GM18526 (cell line): Measurements from ENCODE around the gene CILP2.

Experiments
- POLR2A ChIP-seq: IDR thresholded peaks from 3 replicates; pipeline ENCODE4 v1.6.1; 2011; ENCODE audit not compliant: insufficient read length; ENCODE audit errors: extremely low read depth

CILP2 gene

DNA sequence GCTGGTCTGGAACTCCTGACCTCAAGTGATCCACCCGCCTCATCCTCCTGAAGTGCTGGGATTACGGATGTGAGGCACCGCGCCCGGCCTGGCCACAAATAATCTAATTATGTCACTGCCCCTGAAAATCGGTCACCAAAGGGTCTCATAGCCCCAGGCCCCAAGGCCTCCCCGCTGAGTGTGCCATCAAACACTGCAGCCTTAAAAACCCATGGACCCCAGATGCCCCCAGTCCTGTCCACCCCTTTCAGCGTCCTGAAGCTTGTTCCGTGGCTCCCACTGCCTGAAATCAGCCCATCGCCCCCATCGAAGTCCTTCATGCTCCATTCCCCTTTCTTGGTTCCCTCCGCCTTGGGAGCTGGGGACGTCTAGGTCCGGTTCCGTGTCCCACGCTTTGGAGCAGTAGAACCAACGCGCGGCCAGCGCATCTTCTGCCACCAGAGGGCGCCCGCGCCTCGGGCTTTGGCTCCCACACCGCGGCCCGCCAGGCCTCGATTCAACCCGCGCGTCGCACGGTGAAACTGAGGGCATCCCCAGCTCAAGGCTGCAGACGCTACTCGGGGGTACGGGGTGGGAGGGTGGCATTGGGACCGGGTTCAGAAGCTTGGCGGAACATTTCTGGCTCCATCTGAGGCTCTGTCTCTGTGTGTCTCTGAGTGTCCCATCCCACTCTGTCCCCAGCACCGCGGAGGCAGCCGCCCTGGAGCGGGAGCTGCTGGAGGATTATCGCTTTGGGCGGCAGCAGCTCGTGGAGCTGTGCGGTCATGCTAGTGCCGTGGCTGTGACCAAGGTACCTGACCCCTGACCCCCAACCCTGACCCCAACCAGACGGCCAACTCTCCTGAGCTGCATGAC lies 5.9 kb upstream of the CILP2 start:
- TF ChIP-seq POLR2A, result no peak

DNA sequence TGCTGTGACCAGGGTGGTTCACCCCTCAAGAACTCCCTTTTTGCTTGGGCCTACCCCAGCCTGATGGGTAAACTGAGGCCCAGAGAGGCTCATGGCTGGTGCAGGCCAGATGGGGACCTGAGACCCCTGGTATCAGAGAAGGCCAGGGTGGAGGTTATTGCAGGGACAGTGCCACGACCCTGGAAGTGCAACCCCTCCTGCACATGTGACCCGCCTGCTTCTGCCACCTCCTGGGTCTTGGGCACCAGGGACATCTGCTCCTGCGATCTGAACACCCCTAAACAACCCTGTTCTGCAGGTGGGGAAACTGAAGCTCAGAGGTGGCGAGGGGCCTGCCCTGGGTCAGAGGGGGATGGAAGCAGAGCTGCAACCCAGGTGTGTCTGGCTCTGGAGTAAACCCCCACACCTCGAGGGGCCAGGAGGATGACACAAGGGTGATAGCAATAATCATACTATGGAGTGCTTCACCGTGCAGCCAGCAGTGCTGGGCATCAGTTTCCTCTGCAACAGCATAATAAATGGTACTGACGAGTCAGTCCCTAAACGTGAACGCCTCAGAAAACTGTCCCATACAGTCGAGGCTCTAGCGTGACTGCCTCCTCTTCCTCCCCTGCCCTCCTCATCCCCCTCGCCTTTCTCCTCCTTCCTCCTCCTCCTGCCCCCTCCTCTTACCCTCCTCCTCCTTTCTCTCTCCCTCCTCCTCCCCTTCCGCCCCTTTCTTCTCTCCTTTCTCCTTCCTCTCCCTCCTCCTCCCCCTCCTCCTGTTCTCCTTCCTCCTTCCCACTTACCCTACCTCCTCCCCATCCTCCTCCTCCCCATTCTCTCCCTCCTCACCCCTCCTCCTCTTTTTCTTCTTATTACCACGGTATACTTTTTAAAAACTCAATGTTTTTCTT lies 5.0 kb upstream of the CILP2 start:
- TF ChIP-seq POLR2A, result no peak

DNA sequence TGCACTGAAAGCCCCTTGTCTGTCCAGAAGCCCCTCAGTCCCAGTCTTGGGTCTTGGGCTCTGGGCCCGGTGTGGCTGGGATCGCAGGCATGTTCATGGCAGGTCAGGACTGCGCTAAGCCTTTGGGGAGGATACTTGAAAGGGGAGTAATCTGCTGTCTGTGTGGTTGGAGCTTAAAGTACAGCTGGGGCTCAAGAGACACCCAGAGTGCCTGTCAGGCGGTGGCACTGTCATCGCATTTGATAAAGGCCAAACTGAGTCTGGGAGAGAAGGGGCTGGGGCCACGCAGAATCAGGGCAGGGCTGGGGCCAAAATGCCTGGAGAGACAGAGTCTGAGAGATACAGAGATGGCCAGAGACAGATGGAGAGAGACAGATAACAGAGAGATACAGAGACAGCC lies 4.2 kb upstream of the CILP2 start:
- no peak for TF ChIP-seq POLR2A

DNA sequence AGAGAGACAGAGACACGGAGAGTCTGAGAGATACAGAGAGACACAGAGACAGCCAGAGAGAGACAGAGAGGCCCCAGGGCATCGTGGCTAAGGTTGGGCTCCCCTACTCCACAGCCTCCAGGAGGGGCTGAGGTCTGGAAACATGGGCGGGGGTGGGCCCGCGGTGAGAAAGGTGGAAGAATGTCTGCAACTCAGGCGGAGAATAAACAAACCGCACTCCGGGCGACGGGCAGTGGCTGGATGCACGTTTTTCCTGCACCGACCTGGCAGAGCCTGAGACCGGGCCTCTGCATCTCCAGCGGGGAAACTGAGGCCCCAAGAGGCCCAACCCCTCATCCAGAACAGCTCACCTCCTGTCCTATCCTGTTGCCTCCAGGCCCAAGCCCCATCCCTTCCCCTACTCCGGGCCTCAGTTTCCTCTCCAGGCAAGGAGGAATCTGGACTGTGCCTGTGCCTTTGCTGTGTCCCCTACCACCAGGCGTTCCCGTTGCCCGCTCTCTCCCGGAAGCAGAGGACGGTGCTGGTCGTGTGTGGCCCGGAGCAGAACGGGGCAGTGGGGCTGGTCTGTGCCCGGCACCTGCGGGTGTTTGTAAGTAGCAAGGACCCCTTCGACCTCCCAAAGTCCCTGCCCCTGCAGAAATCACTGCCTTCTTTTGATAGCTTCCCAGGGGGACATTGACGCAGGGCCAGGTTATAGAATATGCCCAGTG lies 3.4 kb upstream of the CILP2 start:
- TF ChIP-seq POLR2A, result no peak

DNA sequence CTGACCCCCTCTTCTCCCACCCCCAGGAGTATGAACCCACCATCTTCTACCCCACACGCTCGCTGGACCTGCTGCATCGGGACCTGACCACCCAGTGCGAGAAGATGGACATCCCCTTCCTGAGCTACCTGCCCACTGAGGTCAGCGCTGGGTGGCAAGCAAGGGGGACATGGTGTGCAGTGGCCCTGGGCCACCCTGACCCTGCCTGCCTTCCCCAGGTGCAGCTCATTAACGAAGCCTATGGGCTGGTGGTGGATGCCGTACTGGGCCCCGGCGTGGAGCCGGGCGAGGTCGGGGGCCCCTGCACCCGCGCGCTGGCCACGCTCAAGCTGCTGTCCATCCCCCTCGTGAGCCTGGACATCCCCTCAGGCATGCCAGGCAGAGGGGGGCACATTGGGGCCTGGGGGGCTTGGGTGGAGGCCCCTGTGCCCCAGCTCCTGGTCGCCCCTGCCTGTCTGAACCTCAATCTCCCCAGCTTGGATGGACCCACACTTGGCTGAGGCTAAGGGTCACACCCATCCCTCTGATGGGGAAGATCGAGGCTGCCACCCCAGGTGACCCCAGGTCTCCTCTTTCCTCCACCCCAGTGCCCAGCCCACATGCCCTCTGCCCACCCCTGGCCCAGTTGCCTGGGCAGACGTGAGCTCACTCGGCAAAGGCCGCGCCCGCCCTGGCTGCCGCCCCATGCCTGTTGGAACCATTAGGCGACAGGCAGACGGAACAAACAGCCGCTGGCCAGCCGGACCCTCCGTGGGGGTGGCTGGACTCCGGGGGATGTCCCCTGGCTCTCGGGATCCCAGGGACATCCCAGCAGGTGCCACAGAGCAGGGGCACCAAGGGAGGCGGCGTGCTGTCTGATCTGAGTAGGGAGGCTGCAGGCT lies 2.5 kb upstream of the CILP2 start:
- TF ChIP-seq POLR2A, result no peak

DNA sequence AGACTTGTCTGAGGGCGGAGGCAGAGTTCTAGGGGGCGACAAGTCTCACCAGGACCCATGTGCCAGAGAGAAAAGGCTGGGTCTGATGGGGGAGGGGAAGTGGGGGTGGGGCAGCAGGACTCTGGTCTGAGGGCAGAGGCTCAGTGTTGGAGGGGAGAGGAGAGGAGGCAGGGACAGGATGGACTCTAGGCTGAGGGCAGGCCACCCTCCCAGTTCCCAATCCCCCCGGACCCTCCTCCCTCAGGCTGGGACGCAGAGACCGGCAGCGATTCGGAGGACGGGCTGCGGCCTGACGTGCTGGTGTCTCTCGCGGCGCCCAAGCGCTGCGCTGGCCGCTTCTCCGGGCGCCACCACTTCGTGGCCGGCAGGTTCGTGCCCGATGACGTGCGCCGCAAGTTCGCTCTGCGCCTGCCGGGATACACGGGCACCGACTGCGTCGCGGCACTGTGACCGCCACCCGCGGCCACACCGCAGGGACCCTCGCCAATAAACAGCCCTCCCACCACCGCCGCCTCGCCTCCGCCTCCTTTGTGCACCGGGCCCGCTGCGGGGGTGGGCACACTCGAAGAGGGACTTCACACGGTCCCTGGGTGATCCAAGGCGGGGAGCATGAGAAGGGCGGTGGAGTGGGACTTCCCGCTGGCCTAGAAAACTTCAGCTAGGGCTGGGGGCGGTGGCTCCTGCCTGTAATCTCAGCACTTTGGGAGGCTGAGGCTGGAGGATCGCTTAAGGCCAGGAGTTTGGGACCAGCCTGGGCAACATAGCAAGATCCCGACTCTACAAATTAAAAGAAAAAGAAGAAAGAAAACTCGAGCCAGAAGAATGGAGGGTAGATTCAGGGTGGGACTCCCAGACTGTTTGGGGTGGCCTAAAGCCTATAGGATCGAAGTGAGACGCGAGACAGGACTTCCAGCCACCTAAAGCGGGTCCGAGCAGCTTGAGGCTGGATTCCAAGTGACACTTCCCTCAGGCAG lies 703 bp upstream of the CILP2 start:
- TF ChIP-seq POLR2A, result no peak

DNA sequence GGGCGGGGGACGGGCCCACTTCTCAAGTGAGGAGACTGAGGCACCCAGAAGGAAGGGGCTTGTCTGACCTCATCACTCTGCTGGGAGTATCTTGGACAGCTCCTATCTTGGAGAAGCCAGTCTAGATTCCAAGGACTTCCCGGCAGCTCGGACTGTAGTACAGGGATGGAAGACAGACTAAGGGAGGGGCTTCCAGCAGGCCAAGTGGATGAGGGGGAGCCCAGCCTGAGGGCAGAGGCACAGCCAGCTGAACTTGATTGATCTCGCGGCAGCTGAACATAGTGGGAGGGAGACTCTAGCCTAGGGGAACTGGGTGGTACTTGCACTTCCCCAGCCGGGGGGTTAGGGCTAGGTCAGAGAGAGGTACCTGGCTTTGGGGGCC lies 711 bp downstream of the CILP2 start:
- no peak for TF ChIP-seq POLR2A

DNA sequence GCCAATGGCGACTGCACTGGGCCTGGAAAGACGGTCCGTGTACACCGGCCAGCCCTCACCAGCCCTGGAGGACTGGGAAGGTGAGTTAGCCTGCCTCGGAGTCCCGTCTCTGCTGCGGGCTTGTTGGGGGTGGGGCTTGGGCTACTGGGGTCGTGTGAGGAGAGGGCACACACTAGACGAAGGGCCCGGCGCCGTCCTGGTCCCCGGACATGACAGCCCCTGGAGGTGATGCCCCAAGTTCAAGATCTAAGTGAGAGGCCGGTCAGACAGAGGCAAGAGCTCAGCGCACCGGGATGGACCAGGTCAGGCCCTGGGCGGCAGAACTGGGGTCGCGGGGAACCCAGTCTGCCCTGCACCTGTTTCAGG lies 1.6 kb downstream of the CILP2 start:
- no peak for TF ChIP-seq POLR2A

DNA sequence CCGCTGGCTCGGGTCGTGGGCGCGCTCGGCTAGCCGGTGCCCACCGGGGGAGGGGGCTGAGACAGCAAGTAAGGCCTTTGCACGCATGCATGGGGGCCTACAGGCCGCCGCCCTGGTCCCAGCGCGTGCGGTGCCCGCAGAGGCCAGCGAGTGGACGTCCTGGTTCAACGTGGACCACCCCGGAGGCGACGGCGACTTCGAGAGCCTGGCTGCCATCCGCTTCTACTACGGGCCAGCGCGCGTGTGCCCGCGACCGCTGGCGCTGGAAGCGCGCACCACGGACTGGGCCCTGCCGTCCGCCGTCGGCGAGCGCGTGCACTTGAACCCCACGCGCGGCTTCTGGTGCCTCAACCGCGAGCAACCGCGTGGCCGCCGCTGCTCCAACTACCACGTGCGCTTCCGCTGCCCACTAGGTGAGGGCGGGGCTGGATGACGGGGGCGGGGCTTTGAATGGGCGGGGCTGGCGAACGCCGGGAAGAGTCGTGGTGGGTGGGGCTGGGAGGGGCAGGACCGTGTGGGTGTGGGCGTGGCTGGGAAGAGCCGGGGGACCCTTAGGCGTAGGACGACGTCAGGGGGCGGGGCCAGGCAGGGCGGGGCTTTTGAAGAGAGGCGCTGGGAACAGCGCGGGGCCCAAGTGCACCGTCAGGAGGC lies 2.1 kb downstream of the CILP2 start:
- no peak for TF ChIP-seq POLR2A

DNA sequence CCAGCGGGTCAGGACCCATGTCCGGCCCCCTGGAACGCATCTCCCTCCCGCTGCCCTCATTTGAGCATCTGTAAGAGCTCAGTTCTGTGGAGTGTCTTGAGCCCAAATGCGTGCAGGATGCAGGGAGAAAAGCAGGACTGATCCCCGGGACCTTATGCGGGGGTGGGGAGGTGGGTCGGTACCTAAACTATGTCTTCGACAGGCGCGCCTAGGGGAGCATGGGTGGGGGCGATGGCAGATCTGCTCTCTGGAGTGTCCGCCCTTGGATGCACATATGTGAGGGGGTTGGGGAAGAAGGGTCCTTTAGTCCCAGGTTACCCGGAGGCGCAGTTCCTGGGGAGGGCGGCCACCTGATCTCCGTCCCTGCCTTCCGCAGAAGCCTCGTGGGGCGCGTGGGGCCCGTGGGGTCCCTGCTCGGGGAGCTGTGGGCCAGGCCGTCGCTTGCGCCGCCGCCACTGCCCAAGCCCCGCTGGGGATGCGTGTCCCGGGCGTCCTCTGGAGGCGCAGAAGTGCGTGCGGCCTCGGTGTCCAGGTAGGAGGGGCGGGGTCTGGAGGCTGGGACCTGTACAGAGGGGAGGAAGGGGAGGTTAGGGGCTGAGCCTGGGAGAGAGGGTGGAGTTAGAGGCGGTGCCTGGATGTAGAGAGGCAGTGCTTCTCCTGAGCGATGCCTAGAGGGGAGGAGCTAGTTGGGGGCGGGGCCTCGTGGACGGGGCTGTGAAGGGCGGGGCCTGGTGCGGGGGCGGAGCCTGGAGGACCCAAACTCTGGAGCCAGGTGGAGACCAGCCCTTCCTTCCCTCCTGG lies 2.9 kb downstream of the CILP2 start:
- no peak for TF ChIP-seq POLR2A

DNA sequence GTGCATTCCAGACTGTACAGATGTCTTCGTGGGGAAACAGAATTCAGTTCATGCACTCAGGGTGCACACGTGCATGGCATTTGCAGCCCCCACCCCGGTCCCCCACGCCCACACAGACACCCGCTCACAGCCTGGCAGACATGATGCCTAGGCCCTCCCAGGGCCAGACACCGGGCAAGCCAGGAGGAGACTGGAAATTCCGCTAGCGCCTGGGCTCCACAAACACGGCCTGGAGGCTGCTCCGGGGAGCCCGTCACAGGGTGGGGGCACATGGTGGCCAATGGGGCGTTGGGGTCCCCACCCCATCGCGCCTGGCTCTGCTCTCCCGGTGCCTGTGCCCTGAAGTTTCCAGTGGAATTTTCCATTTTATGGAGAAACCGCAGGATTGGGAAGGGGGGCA lies 3.6 kb downstream of the CILP2 start:
- TF ChIP-seq POLR2A, result no peak

DNA sequence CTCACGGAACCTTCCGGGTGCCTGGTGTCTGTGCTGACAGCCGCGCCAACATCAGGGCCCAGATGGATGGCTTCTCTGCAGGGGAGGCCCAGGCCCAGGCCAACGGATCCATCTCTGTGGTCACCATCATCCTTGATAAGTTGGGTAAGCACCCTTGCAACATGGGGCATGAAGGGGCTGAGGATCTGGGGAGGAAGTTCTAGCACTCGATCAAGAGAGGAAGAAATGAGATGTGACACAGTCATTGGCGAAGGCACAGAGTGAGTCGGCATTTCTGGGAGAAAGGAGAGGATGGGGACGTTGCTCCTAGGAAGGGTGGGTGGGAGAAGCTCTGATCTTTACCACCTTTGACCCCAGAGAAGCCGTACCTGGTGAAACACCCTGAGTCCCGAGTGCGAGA lies 4.4 kb downstream of the CILP2 start:
- TF ChIP-seq POLR2A, result no peak

DNA sequence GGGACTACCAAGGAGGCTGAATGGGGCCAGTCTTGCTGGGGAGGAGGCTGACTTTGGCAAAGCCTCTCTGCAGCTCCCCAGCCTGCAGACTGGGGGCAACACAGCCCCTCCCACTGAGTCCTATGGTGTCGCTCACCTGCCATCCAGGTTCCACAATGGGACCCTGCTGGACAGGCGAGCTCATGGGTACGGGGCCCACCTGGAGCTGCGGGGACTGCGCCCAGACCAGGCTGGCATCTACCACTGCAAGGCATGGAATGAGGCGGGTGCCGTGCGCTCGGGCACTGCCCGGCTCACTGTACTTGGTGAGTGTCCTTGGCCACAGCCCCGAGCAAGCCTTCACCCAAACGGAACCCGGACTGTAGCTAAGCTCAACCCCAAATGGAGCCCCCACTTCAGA lies 5.0 kb downstream of the CILP2 start:
- no peak for TF ChIP-seq POLR2A

DNA sequence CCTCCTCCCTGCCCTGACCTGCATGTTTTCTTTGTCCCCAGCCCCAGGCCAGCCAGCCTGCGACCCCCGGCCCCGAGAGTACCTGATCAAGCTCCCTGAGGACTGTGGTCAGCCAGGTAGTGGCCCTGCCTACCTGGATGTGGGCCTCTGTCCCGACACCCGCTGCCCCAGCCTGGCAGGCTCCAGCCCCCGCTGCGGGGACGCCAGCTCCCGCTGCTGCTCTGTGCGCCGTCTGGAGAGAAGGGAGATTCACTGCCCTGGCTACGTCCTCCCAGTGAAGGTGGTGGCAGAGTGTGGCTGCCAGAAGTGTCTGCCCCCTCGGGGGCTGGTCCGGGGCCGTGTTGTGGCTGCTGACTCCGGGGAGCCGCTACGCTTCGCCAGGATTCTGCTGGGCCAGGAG lies 5.6 kb downstream of the CILP2 start:
- TF ChIP-seq POLR2A, result no peak
